Vagina (tissue), 2 donors: ENCODE measurements around the gene VPS72. TPM values are rescaled to one million over a fixed set of nuclear protein-coding genes. Genes with fewer than 3 reads are reported as not detected.

Experiments used
- DNase-seq, 2 donors: peaks; one replicate each; pipeline ENCODE4 v3.0.0-alpha.2; 2017; ENCODE audit errors: extremely low spot score in 2 of 2
- H3K27ac ChIP-seq: fragments of 200-600 bp; sonication (generic); one replicate; pipeline ENCODE4 v1.5.1; 2019
- H3K27me3 ChIP-seq: fragments of 200-600 bp; sonication (generic); one replicate; pipeline ENCODE4 v1.5.1; 2019
- H3K36me3 ChIP-seq, 2 donors: fragments of 200-600 bp; sonication (generic); one replicate each; pipeline ENCODE4 v1.5.1; 2017 to 2019
- H3K4me1 ChIP-seq: fragments of 200-600 bp; sonication (generic); one replicate; pipeline ENCODE4 v1.5.1; 2019
- H3K4me3 ChIP-seq, 2 donors: fragments of 200-600 bp; sonication (generic); 1 replicate in 1 of 2; 2 replicates in 1 of 2; pipeline ENCODE4 v1.5.1; 2016 to 2019
- H3K9me3 ChIP-seq: fragments of 200-600 bp; sonication (generic); one replicate; pipeline ENCODE4 v1.5.1; 2019
- CTCF ChIP-seq, 3 experiments: fragments of 450-650 bp in 2 of 3; fragments of 200-600 bp in 1 of 3; sonication (generic) in 1 of 3; IDR thresholded peaks; one replicate each; pipeline ENCODE4 v1.5.1; 2017 to 2019; ENCODE audit warnings: antibody characterized with exemption in 3 of 3, mild to moderate bottlenecking in 2 of 3, moderate library complexity in 2 of 3
- POLR2A ChIP-seq, 2 donors: fragments of 450-650 bp; IDR thresholded peaks; one replicate each; pipeline ENCODE4 v1.6.1; 2017; ENCODE audit warnings: antibody characterized with exemption in 2 of 2, mild to moderate bottlenecking in 2 of 2, moderate library complexity in 2 of 2
- POLR2AphosphoS5 ChIP-seq, 2 donors: sonication (generic); formaldehyde crosslinking; IDR thresholded peaks; one replicate each; pipeline ENCODE4 v1.9.0; 2017; ENCODE audit warnings: antibody characterized with exemption in 2 of 2, mild to moderate bottlenecking in 2 of 2, low read depth in 1 of 2; ENCODE audit not compliant: insufficient read depth in 1 of 2
- intact Hi-C: fragments of 100-400 bp; cut with DNase I; formaldehyde crosslinking; loops from one replicate; pipeline ENCODE4 v1.15.1; 2023
- total RNA-seq: library from RNA; depleted of rRNA; stranded (reverse); fragments of >200 nt; gene quantifications from one replicate; pipeline ENCODE4 v1.2.3, GENCODE V29; 2016

Gene VPS72, protein sequence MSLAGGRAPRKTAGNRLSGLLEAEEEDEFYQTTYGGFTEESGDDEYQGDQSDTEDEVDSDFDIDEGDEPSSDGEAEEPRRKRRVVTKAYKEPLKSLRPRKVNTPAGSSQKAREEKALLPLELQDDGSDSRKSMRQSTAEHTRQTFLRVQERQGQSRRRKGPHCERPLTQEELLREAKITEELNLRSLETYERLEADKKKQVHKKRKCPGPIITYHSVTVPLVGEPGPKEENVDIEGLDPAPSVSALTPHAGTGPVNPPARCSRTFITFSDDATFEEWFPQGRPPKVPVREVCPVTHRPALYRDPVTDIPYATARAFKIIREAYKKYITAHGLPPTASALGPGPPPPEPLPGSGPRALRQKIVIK
- 17.2 TPM for total RNA-seq

GRCh38 chr1:151189637-151190445 is at the start of gene VPS72:
Gene VPS72 (minus strand): TSS chr1:151190197. CDS start chr1:151190121, 76 bp downstream.
- intact Hi-C loops = no loop called here
- Histone ChIP-seq H3K27ac (peak within 1 kb of the TSS; percentile 89), H3K4me1 (peaks cover 37% of the 10 kb centered on the region), H3K9me3 (no peaks in the 10 kb centered on the region), H3K27me3 (no peaks in the 10 kb centered on the region), H3K36me3 (peaks cover 0 to 12% of the 10 kb centered on the region in 2 donors), H3K4me3 (peak within 1 kb of the TSS; percentile 79 to 83)
- DNase-seq = no peak
- TF ChIP-seq POLR2AphosphoS5 (IDR thresholded peaks at IDR 0.05; ENCODE audit: insufficient read depth in 1 of 2, low read depth in 1 of 2) (peak; percentile 92 to 93), CTCF (IDR thresholded peaks at IDR 0.05) (peak in 2 of 3 experiments; percentile 14 to 43), POLR2A (IDR thresholded peaks at IDR 0.05) (peak in 1 of 2 donors; percentile 42)

DNA sequence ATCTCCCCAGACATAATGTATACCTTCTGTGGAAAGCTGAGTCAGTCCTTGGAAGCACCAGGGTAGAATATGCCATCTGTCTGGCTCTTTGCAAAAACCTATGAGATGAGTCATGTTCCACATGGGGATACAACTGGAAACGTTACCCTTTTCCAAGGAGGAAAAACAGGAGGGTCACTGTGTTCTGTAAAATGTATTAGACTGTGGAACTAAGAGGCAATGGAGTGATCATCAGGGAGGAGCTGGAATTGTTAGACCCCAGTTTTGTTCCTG is 48.4 kb upstream of the VPS72 start:
- no peaks in the 10 kb centered on the region for H3K4me1 ChIP-seq
- no peak overlapping the region for H3K27ac ChIP-seq
- no peak for DNase-seq
- no peak for TF ChIP-seq POLR2A (IDR thresholded peaks at IDR 0.05)
- H3K36me3 ChIP-seq = peaks cover 5 to 89% of the 10 kb centered on the region in 2 donors
- no peak overlapping the region for H3K4me3 ChIP-seq
- H3K9me3 ChIP-seq = no peaks in the 10 kb centered on the region
- no peaks in the 10 kb centered on the region for H3K27me3 ChIP-seq
- intact Hi-C loops = no loop called here

DNA sequence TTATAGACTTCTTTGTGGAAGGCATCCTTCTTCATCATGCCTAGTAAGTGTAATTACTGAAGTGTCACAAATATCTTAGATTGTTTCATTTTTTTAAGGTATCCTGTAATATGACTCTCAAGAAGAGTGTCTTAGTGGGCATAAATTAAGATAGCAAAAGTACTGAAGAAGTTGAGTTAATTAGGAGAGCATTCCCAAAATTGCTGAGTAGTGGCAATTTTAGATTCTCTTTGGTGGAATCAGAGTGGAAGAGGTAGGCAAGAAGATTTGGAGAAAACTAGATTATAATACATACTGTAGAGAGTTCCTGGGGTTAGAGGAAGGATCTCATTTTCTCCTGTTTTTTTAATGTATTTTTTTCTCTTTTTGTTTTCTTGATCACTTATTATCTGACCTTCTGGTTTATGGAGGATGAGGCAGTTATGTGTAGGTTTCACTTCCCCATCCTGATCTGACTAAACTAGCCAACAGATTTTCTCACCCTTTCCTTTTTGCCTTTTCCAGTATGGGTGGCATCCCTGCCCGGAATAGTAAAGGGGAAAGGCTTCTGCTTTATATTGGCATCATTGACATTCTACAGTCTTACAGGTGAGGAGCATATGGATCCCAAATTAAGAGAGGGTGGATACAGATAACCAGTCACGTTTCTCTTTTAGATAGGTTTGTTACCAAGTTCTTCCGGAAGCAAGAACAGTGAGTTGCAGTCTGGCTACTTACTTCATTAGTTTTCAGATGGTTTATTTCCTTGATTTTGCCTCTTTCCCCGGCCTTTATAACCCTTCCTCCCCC is 47.9 kb upstream of the VPS72 start:
- Histone ChIP-seq H3K27me3 (no peaks in the 10 kb centered on the region), H3K36me3 (peaks cover 5 to 88% of the 10 kb centered on the region in 2 donors), H3K9me3 (no peaks in the 10 kb centered on the region), H3K27ac (no peak overlapping the region), H3K4me1 (no peaks in the 10 kb centered on the region), H3K4me3 (no peak overlapping the region)
- no peak for TF ChIP-seq CTCF (IDR thresholded peaks at IDR 0.05)
- no peak for TF ChIP-seq POLR2AphosphoS5 (IDR thresholded peaks at IDR 0.05; ENCODE audit: insufficient read depth in 1 of 2, low read depth in 1 of 2)
- no peak for TF ChIP-seq POLR2A (IDR thresholded peaks at IDR 0.05)
- intact Hi-C loops = no loop called here
- no peak for DNase-seq

DNA sequence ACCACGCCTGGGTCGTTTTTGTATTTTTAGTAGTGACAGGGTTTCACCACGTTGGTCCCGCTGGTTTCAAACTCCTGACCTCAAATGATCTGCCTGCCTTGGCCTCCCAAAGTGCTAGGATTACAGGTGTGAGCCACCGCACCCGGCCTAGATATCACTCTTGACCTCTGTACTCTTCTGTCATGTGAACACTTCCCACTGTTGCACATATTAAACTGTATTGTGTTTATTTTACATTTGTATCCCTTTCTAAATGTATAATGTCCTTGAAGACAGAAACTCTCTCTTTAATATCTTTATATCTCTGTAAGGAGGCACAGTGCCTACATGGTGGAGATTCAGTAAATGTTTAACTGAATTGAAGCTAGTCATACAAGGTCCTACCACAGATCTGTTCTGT is 45.2 kb upstream of the VPS72 start:
- no peak for DNase-seq
- intact Hi-C loops = no loop called here
- no peaks in the 10 kb centered on the region for H3K4me1 ChIP-seq
- H3K9me3 ChIP-seq = no peaks in the 10 kb centered on the region
- peaks cover 5 to 85% of the 10 kb centered on the region in 2 donors for H3K36me3 ChIP-seq
- no peak overlapping the region for H3K27ac ChIP-seq
- H3K27me3 ChIP-seq = no peaks in the 10 kb centered on the region
- H3K4me3 ChIP-seq = no peak overlapping the region
- TF ChIP-seq POLR2A (IDR thresholded peaks at IDR 0.05) (no peak), POLR2AphosphoS5 (IDR thresholded peaks at IDR 0.05; ENCODE audit: insufficient read depth in 1 of 2, low read depth in 1 of 2) (no peak)

- no peak for DNase-seq
- no peak overlapping the region for H3K27ac ChIP-seq
- no peak overlapping the region for H3K4me3 ChIP-seq
- no peaks in the 10 kb centered on the region for H3K27me3 ChIP-seq
- no peak for TF ChIP-seq POLR2AphosphoS5 (IDR thresholded peaks at IDR 0.05; ENCODE audit: insufficient read depth in 1 of 2, low read depth in 1 of 2)
- no peaks in the 10 kb centered on the region for H3K9me3 ChIP-seq
- intact Hi-C loops = no loop called here
- no peaks in the 10 kb centered on the region for H3K4me1 ChIP-seq
- H3K36me3 ChIP-seq = peaks cover 0 to 6% of the 10 kb centered on the region in 2 donors
Measured at GRCh38 chr1:151222130-151222529, 32.1 kb upstream of the VPS72 start.

DNA sequence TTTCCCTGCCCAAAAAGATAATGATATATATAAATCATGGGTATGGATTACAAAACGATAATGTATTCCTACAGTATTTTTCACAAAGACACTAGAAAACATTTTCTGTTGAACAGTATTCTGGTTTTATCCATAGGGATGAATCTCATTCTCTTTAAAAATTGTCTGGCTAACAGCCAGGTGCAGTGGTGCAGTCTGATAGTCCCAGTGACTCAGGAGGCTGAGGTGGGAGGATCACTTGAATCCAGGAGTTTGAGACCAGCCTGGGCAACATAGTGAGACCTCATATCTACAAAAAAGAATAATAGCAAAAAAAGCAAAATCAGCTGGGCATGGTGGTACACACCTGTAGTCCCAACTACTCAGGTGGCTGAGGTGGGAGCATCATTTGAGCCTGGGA is 31.6 kb upstream of the VPS72 start:
- TF ChIP-seq POLR2AphosphoS5 (IDR thresholded peaks at IDR 0.05; ENCODE audit: insufficient read depth in 1 of 2, low read depth in 1 of 2) = no peak
- no peak for TF ChIP-seq CTCF (IDR thresholded peaks at IDR 0.05)
- no peak for TF ChIP-seq POLR2A (IDR thresholded peaks at IDR 0.05)
- Histone ChIP-seq H3K27me3 (no peaks in the 10 kb centered on the region), H3K36me3 (peaks cover 0 to 5% of the 10 kb centered on the region in 2 donors), H3K27ac (no peak overlapping the region), H3K4me3 (no peak overlapping the region), H3K9me3 (no peaks in the 10 kb centered on the region), H3K4me1 (no peaks in the 10 kb centered on the region)
- DNase-seq = no peak
- intact Hi-C loops = no loop called here
